NCI-H510A (cell line): ENCODE results near the gene TMEM218.
"Not testable (repeated sequence)": the region's sequence is repeated elsewhere in the genome, so short reads cannot be mapped to it uniquely, and the experiment has no call there.

ENCODE experiments used
- DNase-seq: peaks from one replicate; lab custom pipeline; 2025; lab: John Stamatoyannopoulos, UW

TMEM218 gene

DNA sequence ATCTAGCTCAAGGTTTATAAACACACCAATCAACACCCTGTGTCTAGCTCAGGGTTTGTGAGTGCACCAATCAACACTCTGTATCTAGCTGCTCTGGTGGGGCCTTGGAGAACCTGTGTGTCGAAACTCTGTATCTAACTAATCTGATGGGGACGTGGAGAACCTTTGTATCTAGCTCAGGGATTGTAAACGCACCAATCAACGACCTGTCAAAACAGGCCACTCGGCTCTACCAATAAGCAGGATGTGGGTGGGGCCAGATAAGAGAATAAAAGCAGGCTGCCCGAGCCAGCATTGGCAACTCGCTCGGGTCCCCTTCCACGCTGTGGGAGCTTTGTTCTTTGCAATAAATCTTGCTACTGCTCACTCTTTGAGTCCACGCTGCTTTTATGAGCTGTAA, 21.3 kb downstream of the TMEM218 start:
- not testable (repeated sequence) for DNase-seq

- DNase-seq: not testable (repeated sequence)
Observed at GRCh38 chr11:125089481-125089880, 21.9 kb downstream of the TMEM218 start.

DNA sequence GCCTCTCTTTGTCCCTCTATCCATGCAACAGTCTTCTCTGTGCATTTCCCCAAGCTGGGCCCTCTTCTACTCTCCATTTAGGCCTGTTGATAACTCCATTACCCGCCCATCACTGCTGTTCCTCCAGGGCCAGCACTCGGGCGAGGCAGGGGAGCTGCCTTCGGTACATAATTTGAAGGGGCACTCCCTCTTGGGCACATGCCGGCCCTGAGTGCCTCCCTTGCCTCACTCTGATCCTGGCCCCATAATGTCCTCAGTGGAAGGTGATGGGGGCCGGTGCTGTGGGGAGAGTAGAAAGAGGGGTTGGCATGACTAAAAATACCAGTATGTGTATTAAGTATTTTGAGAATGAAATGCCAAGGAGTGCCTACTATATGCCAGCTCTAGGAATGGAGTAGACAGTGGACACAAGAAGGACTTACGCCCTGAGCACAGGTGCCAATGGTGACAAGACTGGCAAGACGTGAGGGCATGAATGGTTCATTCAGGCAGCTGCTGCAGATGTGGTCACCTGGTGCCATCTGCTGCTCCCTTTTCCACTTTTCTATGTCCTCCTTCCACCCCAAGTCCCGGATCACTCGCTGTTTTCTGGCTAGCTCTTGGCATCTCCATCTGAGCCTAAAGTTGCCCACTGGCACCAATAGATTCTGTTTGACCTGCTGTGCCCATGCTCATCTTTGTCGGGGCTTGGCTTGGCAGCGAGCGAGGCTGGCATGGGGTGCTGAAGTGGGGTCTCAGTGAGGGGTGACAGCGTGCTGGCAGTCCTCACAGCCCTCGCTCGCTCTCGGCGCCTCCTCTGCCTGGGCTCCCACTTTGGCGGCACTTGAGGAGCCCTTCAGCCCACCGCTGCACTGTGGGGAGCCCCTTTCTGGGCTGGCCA, 22.6 kb downstream of the TMEM218 start:
- DNase-seq: no peak

DNA sequence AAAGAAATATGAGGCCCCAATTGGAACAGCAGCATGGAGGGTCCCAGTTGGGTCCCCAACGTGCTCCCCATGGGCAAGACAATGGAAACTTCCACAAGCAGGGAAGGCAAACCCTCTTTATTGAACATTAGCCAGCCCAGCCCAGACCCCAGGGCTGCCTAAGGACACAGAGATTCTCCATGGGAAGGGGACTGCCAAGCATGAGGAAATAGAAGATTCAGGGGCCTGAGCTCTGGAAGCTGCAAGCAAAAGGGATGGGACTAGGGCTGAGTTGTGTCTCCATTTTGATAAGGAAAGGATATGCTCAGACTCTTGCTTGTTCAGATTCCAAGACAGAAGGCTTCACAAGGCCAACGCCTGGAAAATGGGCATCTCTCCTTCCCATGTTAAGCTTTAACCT, 23.3 kb downstream of the TMEM218 start:
- DNase-seq: no peak

GRCh38 chr11:125086633-125087296, 24.7 kb downstream of the TMEM218 start:
- no peak for DNase-seq

DNA sequence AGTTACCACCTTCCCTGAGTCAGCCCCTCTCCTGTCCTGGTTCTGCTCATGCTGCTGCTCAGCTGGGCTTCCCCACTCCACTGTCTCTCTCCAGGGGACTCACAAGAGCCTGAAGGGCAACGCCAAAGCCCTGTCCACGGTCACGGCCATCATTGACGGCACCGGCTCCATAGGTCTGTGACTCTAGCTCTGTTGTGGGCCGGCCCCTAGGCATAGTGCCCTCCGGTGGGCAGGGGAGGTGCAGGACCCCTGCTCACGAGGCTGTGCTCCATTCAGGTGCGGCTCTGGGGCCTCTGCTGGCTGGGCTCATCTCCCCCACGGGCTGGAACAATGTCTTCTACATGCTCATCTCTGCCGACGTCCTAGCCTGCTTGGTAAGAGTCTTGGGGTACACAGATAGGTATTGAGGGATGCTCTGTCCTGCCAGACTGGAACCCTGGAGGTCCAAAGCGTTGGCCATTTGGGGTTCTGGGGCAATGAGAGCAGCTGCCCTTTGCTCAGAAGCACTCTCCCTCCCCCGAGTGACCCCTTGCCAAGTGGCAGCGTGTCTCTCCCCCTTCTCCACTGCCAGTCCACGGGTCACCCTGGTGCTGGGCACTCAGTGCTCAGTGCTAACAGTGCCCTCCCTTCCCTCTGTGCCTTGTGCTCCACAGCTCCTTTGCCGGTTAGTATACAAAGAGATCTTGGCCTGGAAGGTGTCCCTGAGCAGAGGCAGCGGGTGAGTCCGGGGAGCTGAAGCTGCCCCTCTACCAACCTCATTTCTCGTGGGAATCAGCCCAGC, 25.9 kb downstream of the TMEM218 start:
- DNase-seq: no peak

DNA sequence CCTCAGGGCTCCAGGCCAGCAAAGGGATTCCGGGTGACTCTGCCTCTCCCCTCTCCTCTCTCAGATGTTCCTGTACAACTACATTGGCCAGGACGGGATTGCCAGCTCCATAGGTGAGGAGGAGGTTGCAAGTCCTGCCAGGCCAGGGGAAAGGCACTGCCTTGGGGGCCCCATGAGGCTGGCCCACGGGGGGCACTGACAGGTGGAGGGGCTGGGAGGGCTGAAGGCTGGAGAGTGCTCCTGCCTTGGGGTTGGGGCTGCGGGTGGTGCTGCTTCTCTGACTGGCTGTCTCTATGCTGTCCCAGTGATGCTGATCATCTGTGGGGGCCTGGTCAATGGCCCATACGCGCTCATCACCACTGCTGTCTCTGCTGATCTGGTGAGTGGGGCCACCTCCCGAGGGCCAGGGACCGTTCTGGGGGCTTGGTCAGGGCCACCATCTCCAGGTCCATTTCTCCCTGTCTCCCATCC, 26.6 kb downstream of the TMEM218 start:
- DNase-seq: no peak

DNA sequence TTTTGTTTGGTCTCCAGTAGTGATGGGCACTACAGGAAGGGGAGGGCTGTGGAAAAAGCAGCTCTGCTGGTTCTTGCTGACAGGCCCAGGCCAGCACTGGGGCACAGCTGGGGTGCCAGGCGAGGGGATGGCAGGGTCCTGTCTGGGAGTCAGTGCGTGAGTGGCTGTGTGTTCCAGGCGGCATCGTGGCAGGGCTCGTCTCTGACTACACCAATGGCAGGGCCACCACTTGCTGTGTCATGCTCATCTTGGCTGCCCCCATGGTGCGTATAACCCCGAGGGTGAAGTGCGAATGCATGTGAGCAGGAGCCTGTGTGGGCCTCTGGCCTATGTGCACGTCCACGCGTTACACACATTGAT, 27.4 kb downstream of the TMEM218 start:
- DNase-seq: no peak

GRCh38 chr11:125083312-125084056, 27.9 kb downstream of the TMEM218 start:
- no peak for DNase-seq

- no peak for DNase-seq
Observed at GRCh38 chr11:125082611-125083311, 28.7 kb downstream of the TMEM218 start.

DNA sequence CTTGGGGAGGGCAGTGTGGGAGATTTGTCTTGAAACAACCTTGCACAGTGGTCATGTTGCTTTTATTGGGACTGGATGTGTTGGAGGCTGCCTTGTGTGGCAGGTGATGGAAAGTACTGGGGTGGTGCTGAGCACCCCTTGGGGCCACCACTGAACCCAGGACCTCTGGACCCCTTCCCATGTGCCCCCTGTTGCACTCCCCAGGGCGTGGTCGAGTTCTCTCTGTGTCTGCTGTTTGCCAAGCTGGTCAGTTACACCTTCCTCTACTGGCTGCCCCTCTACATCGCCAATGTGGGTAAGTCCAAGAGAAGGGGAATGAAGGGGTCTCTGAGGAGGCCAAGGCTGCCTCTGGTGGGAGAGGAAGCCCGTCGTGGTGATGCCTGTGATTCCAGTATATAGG, 29.4 kb downstream of the TMEM218 start:
- no peak for DNase-seq

DNA sequence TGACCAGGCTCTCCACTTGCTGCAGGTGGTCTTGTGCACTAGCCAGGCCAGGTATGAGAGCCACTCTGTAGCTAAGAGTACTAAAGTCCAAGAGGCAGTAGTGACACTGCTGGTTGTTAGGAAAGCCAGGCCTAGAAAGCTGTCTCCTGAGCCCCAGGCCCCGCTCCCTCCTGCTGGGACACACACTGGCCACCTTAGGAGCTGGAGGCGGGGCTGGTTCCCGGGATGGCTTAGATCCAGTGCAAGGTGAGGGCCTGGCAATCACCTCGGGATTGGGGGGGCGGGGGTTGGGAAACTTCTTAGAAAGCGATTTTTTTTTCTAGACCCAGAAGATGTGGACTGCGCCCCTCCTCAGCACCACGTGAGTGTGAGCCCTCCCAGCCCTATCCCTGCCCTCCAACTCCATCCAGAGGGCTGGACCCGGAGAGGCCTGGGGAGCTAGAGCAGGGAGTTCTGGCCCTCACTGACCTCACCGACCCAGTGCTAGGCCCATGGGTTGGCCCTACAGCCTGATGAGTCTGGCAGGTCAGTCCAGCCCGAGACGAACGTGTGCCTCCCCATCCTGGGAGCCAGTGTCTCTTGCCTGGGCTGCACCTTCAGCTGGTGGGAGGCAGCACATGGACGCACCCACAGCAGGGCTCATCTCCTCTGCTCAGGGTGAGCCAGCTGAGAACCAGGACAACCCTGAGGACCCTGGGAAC, 30.2 kb downstream of the TMEM218 start:
- DNase-seq: no peak

GRCh38 chr11:125080531-125080911, 30.9 kb downstream of the TMEM218 start:
- no peak for DNase-seq

DNA sequence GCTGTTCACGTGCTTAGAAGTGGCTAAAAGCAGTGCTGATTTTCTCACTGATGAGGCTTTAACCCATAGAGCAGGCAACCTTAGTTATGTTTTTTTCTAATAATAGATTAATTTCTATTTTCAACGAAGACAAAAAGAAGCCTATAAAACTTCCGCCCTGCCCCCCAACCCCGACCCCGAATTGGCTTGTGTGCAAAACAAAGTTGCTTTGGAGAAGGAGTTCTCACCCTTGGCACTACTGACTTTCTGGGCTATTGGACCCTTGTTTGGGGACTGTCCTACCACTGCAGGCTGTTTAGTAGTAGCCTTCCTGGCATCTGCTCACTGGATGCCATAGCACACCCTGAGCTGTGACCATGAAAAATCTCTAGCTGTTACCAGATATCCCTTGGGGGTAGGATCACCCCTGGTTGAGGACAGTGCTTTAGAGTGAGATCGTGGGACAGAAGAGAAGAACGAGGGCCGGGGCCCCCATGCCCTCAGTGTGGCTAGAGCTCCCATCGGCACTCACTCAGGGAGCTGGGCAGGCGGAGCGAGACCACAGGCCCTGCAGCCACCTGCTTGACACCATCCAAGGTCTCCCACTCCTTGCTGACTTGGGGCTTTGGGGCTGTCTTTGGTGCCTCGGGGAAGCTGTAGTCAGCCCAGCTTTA, 31.4 kb downstream of the TMEM218 start:
- DNase-seq: no peak

DNA sequence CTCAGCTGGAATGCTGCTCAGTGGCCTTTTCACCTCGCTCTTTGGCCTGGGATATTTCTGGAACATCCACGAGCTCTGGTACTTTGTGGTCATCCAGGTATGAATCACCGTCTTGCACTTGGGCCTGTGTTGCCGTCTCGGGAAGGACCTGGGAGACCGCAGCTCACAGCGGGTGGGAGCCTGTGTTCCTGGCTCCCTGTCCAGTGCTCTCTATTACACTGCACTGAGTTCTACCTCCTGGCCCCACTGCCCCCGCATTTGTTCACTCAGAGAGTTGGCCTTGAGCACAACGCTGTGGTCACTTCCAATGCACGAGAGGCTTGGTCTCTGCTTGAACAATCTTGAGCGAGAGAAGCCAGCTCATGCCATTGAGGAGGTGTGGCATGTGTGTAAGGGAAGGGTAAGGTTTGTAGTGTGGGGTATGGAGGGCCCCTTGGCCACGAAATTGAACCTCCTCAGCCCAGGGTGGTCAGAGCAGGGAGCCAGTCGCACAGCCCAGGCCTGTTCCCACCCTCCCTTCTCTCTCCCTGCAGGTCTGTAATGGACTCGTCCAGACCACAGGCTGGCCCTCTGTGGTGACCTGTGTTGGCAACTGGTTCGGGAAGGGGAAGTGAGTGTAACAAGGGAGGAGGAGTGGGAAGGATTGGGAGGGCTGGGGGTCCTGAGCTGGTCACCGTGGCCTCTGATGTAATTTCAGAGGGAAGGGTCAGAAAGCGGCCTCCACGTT, 32.1 kb downstream of the TMEM218 start:
- DNase-seq: no peak

DNA sequence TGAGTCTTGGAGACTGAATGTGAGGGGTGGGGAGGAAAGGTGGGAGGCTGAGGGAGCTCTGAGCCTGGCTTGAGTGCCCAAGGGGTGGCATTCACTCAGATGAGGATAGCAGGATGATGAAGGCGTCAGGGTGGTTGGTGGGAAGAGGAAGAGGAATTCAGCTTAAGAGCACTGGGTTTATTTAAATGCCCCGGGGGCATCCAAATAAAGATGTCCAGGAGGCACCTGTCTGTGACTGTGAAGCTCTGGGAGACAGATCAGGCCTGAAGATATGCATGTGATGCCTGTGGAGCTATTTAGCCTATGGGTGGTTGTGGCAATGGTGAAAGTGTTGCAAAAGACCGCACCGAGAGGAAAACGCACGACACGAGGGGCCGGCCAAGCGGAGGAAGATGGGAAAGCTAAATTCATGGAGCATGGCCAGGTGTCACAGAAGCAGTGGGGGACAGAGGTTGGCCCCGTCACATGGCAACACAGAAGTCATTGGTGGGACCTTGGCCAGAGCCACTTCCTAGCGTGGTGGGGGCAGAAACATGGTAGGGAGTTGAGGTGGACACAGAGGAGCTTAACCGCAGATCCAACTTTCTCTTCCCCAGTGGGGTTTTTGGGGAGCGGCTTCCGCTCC, 32.8 kb downstream of the TMEM218 start:
- DNase-seq: no peak

- DNase-seq: no peak
Observed at GRCh38 chr11:125078016-125078415, 33.4 kb downstream of the TMEM218 start.

GRCh38 chr11:125076378-125076945, 35.0 kb downstream of the TMEM218 start:
- no peak for DNase-seq

GRCh38 chr11:125075900-125076317, 35.5 kb downstream of the TMEM218 start:
- no peak for DNase-seq
